ENCODE measurements around the gene ZFAND2A.

The ZFAND2A gene

GRCh38 chr7:1109581-1110310 is 50.2 kb downstream of the ZFAND2A start:
- H3K4me3 ChIP-seq (ENCODE audit: low read depth, low read length), result no peak overlapping the region
- DNase-seq (ENCODE audit: low read depth), result no peak
- TF ChIP-seq CTCF (IDR thresholded peaks at IDR 0.05; ENCODE audit: control insufficient read depth, extremely low read depth, insufficient read depth), result no peak

- DNase-seq (ENCODE audit: low read depth), result no peak
- TF ChIP-seq CTCF (IDR thresholded peaks at IDR 0.05; ENCODE audit: control insufficient read depth, extremely low read depth, insufficient read depth), result no peak
- no peak overlapping the region for H3K4me3 ChIP-seq (ENCODE audit: low read depth, low read length)
Measured at GRCh38 chr7:1108264-1108920, 51.6 kb downstream of the ZFAND2A start.

GRCh38 chr7:1106793-1107421 is 53.1 kb downstream of the ZFAND2A start:
- no peak for TF ChIP-seq CTCF (IDR thresholded peaks at IDR 0.05; ENCODE audit: control insufficient read depth, extremely low read depth, insufficient read depth)
- no peak for DNase-seq (ENCODE audit: low read depth)
- H3K4me3 ChIP-seq (ENCODE audit: low read depth, low read length), result no peak overlapping the region

- TF ChIP-seq CTCF (IDR thresholded peaks at IDR 0.05; ENCODE audit: control insufficient read depth, extremely low read depth, insufficient read depth), result no peak
- H3K4me3 ChIP-seq (ENCODE audit: low read depth, low read length), result no peak overlapping the region
- no peak for DNase-seq (ENCODE audit: low read depth)
Measured at GRCh38 chr7:1106063-1106792, 53.8 kb downstream of the ZFAND2A start.

GRCh38 chr7:1105189-1105588 is 54.8 kb downstream of the ZFAND2A start:
- TF ChIP-seq CTCF (IDR thresholded peaks at IDR 0.05; ENCODE audit: control insufficient read depth, extremely low read depth, insufficient read depth), result no peak
- no peak for DNase-seq (ENCODE audit: low read depth)
- no peak overlapping the region for H3K4me3 ChIP-seq (ENCODE audit: low read depth, low read length)

- H3K4me3 ChIP-seq (ENCODE audit: low read depth, low read length), result no peak overlapping the region
- TF ChIP-seq CTCF (IDR thresholded peaks at IDR 0.05; ENCODE audit: control insufficient read depth, extremely low read depth, insufficient read depth), result no peak
- DNase-seq (ENCODE audit: low read depth), result no peak
Measured at GRCh38 chr7:1104516-1105179, 55.3 kb downstream of the ZFAND2A start.
